Sigmoid colon (tissue), 7 donors: ENCODE data around the gene CAMTA1. TPM values are rescaled to one million over a fixed set of nuclear protein-coding genes. Genes with fewer than 3 reads are reported as not detected.

Experiments used
- DNase-seq: peaks from one replicate; pipeline ENCODE4 v3.0.0-alpha.2; 2019
- H3K27ac ChIP-seq, 4 donors: fragments of 200-600 bp; sonication (generic); one replicate each; pipeline ENCODE4 v1.5.1; 2016 to 2019; ENCODE audit warnings: mild to moderate bottlenecking in 1 of 4
- H3K27me3 ChIP-seq, 3 donors: fragments of 200-600 bp; sonication (generic); one replicate each; pipeline ENCODE4 v1.5.1; 2019; ENCODE audit warnings: mild to moderate bottlenecking in 1 of 3
- H3K36me3 ChIP-seq, 4 donors: fragments of 200-600 bp; sonication (generic); one replicate each; pipeline ENCODE4 v1.5.1; 2016 to 2019
- H3K4me1 ChIP-seq, 4 donors: fragments of 200-600 bp; sonication (generic); one replicate each; pipeline ENCODE4 v1.5.1; 2017 to 2019
- H3K4me3 ChIP-seq, 4 donors: fragments of 200-600 bp; sonication (generic); one replicate each; pipeline ENCODE4 v1.5.1; 2017 to 2019; ENCODE audit warnings: mild to moderate bottlenecking in 2 of 4, moderate library complexity in 1 of 4
- H3K9me3 ChIP-seq, 4 donors: fragments of 200-600 bp in 3 of 4; sonication (generic) in 3 of 4; one replicate each; pipeline versions ENCODE4 v1.5.1 to v1.6.1; 2013 to 2019
- EP300 ChIP-seq, 4 donors: sonication (generic); formaldehyde crosslinking; IDR thresholded peaks; one replicate each; pipeline ENCODE4 v1.6.1; 2017; ENCODE audit warnings: antibody characterized with exemption in 4 of 4
- POLR2A ChIP-seq, 2 donors: fragments of 450-650 bp; IDR thresholded peaks; one replicate each; pipeline ENCODE4 v1.6.1; 2016; ENCODE audit warnings: antibody characterized with exemption in 2 of 2, mild to moderate bottlenecking in 2 of 2, moderate library complexity in 2 of 2
- POLR2AphosphoS5 ChIP-seq, 4 donors: sonication (generic); formaldehyde crosslinking; IDR thresholded peaks; one replicate each; pipeline ENCODE4 v1.6.1; 2017; ENCODE audit warnings: antibody characterized with exemption in 4 of 4
- WGBS, 2 donors: extraction: QIAGEN DNeasy Blood & Tissue Kit; methylation state at CpG; one replicate each; pipeline ENCODE4 v1.1.7; 2013; 5-methylcytosine and 5-hydroxymethylcytosine counted together
- intact Hi-C: fragments of 100-400 bp; cut with DNase I; formaldehyde crosslinking; loops from one replicate; pipeline ENCODE4 v1.15.1; 2023
- polyA plus RNA-seq, 3 donors: library from polyadenylated mRNA; stranded (reverse); fragments of 200-250 nt; gene quantifications; one replicate each; pipeline ENCODE4 v1.2.3, GENCODE V29; 2013
- total RNA-seq, 4 donors: library from RNA; depleted of rRNA; stranded (reverse); fragments of >200 nt; gene quantifications; one replicate each; pipeline ENCODE4 v1.1.0, GENCODE V29; 2016
- TF ChIP-seq, protein P1 (sequence below), 4 experiments: fragments of 450-650 bp in 3 of 4; fragments of 200-600 bp in 1 of 4; IDR thresholded peaks; one replicate each; pipeline ENCODE4 v1.5.1; 2016 to 2019; ENCODE audit warnings: antibody characterized with exemption in 4 of 4, mild to moderate bottlenecking in 3 of 4, moderate library complexity in 2 of 4
- donor health status: healthy with polysubstance abuse.
- donor health status: Bipolar disorder and iron deficiency.
- donor health status: healthy.

The CAMTA1 gene
- total and polyA plus RNA-seq, 7 donors, result 97.9 to 196 (median 177) TPM

DNA sequence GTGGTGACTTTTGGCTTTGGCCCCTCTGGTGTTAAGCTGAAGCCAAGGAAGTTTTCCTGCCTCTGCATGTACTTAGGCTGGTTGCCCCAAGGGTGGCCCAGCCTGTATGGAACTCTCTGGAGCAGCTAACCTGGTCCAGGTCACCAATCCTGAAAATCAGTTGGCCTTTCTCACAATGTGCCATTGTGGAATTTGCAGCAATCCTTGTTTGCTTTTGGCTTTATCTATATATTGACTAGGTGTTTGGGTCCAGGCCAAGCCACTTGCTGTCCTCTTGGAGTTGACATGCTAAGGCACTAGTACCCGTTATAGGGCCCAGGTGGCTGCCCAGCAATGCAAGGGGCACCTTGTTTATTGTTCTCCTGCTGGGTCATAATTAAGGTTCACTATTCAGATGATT lies 124.6 kb downstream of the CAMTA1 start:
- peaks cover 0 to 42% (median 13%) of the 10 kb centered on the region in 3 donors for H3K27me3 ChIP-seq
- WGBS, 2 donors, result 21 to 72% methylated on average over 1 of the region's 1 CpG

DNA sequence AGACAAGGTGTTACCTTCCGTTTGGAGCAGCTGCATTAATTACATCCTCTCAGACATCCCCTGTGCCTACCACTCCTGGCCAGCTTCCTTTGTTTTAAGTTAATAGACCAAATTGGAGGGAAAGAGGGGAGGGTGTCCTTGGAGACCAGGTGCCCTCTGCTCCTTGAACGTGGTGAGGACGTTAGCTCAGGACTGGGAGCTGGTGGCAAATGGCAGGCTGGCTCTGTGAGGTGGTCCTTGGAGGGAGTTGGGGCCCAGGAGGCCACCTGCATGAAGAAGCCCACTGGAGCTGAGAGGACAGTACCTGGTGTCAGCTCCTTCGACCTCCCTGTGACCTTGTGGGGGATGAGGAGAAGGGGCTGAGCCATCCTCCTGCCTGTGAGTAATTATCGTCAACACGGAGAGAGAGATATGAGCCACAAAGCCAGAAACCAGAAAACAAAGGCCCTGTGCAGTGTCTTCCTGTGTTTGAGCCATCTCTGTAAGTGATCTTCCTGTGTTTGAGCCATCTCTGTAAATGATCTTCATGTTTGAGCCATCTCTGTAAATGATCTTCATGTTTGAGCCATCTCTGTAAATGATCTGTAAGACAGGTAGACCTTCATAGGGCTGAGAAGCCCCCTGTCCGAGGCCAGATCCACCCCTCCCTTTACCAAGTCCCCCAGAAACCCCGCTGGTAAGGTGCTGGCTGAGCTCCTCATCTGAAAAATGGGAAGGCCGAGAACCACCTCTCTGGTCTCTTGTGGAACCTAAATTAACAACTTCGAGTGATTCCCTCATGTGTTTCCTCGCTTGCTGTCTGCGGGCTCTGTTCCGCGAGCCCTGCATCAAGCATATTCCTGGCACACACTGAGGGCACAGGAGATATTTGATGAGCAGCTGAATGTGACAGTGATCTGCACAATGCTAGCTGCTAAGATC lies 126.0 kb downstream of the CAMTA1 start:
- H3K4me1 ChIP-seq, result no peaks in the 10 kb centered on the region
- H3K9me3 ChIP-seq, result no peaks in the 10 kb centered on the region
- no peaks in the 10 kb centered on the region for H3K36me3 ChIP-seq
- intact Hi-C loops, result no loop called here
- peaks cover 0 to 56% (median 13%) of the 10 kb centered on the region in 3 donors for H3K27me3 ChIP-seq
- whole genome bisulfite sequencing, 2 donors, result 87 to 91% methylated on average over 14 of the region's 14 CpGs
- no peak overlapping the region for H3K27ac ChIP-seq
- TF ChIP-seq EP300 (IDR thresholded peaks at IDR 0.05) (no peak), POLR2A (IDR thresholded peaks at IDR 0.05) (no peak)
- no peak overlapping the region for H3K4me3 ChIP-seq
- DNase-seq, result peak; percentile 36

More for the DNA sequence above, 124.6 kb downstream of the CAMTA1 start:
- H3K27ac ChIP-seq, result no peak overlapping the region
- no peaks in the 10 kb centered on the region for H3K9me3 ChIP-seq
- intact Hi-C loops, result no loop called here
- DNase-seq, result no peak
- H3K4me1 ChIP-seq, result no peaks in the 10 kb centered on the region
- no peak overlapping the region for H3K4me3 ChIP-seq
- TF ChIP-seq POLR2A (IDR thresholded peaks at IDR 0.05), result no peak
- no peak for TF ChIP-seq POLR2AphosphoS5 (IDR thresholded peaks at IDR 0.05)
- TF ChIP-seq, protein P1, sequence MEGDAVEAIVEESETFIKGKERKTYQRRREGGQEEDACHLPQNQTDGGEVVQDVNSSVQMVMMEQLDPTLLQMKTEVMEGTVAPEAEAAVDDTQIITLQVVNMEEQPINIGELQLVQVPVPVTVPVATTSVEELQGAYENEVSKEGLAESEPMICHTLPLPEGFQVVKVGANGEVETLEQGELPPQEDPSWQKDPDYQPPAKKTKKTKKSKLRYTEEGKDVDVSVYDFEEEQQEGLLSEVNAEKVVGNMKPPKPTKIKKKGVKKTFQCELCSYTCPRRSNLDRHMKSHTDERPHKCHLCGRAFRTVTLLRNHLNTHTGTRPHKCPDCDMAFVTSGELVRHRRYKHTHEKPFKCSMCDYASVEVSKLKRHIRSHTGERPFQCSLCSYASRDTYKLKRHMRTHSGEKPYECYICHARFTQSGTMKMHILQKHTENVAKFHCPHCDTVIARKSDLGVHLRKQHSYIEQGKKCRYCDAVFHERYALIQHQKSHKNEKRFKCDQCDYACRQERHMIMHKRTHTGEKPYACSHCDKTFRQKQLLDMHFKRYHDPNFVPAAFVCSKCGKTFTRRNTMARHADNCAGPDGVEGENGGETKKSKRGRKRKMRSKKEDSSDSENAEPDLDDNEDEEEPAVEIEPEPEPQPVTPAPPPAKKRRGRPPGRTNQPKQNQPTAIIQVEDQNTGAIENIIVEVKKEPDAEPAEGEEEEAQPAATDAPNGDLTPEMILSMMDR (IDR thresholded peaks at IDR 0.05), result no peak
- TF ChIP-seq EP300 (IDR thresholded peaks at IDR 0.05), result no peak
- no peaks in the 10 kb centered on the region for H3K36me3 ChIP-seq

DNA sequence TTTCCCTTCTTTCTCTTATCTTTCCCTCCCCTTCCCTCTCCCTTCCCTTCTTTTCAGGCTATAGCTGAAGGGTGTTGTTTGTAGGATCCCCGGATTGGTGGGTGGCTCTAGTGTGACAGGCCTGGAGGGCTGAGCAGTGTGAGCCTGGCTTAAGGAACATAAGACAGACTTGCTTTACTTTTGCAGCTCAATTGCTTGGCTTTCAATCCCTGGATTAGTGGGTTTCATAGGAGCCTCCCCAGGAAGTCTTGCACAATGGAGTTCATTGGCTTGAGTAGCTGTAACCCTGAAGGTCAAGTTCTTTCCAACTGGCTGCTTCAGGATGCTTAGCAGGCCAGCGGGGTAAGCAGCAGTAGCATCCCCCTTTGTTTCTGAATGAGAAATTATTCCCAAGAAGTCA lies 126.7 kb downstream of the CAMTA1 start:
- Histone ChIP-seq H3K27me3 (peaks cover 0 to 63% (median 16%) of the 10 kb centered on the region in 3 donors), H3K9me3 (no peaks in the 10 kb centered on the region), H3K4me1 (no peaks in the 10 kb centered on the region), H3K27ac (no peak overlapping the region), H3K36me3 (no peaks in the 10 kb centered on the region), H3K4me3 (no peak overlapping the region)
- TF ChIP-seq EP300 (IDR thresholded peaks at IDR 0.05) (no peak), POLR2A (IDR thresholded peaks at IDR 0.05) (no peak), POLR2AphosphoS5 (IDR thresholded peaks at IDR 0.05) (no peak)
- TF ChIP-seq, protein P1 (IDR thresholded peaks at IDR 0.05), result no peak
- no peak for DNase-seq
- intact Hi-C loops, result no loop called here
- 75 to 84% methylated on average over 2 of the region's 2 CpGs for WGBS, 2 donors

DNA sequence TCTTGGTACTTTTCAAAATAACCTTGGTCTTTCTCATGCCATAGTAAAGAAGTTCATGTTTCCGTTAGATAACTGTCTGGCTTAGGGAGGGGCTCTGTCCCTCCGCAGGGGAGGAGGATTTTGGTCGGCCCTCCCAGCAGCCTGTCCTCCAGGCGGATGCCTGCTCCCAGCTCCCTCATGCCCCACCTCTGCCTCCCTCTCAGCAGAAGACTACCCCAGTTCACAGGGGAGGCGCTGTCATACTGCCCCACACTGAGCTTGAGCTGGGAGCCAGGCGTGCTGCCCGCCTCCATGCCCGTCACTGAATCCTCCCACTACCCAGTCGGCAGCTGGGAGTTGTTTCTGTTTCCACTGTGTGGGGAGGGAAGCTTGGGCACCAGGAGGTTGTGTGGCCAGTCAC lies 127.3 kb downstream of the CAMTA1 start:
- WGBS, 2 donors, result 79 to 89% methylated on average over 9 of the region's 9 CpGs

DNA sequence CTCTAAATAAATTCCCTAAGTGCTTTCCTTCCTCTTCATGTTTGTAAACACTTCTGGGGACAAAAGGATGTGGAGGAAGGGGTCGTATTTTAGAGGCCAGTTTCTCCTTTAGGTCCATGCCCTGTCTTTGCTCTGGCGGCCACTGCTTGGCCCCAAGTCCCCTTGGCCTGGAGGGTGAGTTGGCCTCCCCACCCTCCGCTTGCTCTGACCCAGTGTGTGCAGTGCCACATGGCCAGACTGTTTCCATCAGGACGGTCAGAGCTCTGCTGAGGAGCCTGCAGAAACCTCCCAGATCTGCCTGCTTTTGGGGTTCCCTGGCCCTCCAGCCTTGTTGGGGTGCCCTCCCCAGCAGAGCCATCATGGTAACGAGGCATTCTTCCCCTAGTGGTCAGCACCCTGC lies 127.8 kb downstream of the CAMTA1 start:
- no peaks in the 10 kb centered on the region for H3K9me3 ChIP-seq
- H3K27me3 ChIP-seq, result peaks cover 0 to 66% (median 18%) of the 10 kb centered on the region in 3 donors
- DNase-seq, result no peak
- intact Hi-C loops, result no loop called here
- no peak overlapping the region for H3K27ac ChIP-seq
- no peaks in the 10 kb centered on the region for H3K36me3 ChIP-seq
- H3K4me1 ChIP-seq, result no peaks in the 10 kb centered on the region
- no peak overlapping the region for H3K4me3 ChIP-seq
- 85 to 88% methylated on average over 5 of the region's 5 CpGs for WGBS, 2 donors
- TF ChIP-seq POLR2AphosphoS5 (IDR thresholded peaks at IDR 0.05) (no peak), POLR2A (IDR thresholded peaks at IDR 0.05) (no peak), EP300 (IDR thresholded peaks at IDR 0.05) (no peak)
- TF ChIP-seq, protein P1 (IDR thresholded peaks at IDR 0.05), result no peak

More for the DNA sequence above, 127.3 kb downstream of the CAMTA1 start:
- Histone ChIP-seq H3K4me3 (no peak overlapping the region), H3K36me3 (no peaks in the 10 kb centered on the region), H3K4me1 (no peaks in the 10 kb centered on the region), H3K27me3 (peaks cover 0 to 66% (median 18%) of the 10 kb centered on the region in 3 donors), H3K27ac (peak overlapping the region in 1 of 4 donors; percentile 12), H3K9me3 (no peaks in the 10 kb centered on the region)
- TF ChIP-seq EP300 (IDR thresholded peaks at IDR 0.05), result no peak
- TF ChIP-seq POLR2AphosphoS5 (IDR thresholded peaks at IDR 0.05), result no peak
- TF ChIP-seq, protein P1 (IDR thresholded peaks at IDR 0.05), result no peak
- TF ChIP-seq POLR2A (IDR thresholded peaks at IDR 0.05), result no peak
- intact Hi-C loops, result no loop called here
- DNase-seq, result no peak
